Measurements from ENCODE around the gene PARL.

PARL gene, protein sequence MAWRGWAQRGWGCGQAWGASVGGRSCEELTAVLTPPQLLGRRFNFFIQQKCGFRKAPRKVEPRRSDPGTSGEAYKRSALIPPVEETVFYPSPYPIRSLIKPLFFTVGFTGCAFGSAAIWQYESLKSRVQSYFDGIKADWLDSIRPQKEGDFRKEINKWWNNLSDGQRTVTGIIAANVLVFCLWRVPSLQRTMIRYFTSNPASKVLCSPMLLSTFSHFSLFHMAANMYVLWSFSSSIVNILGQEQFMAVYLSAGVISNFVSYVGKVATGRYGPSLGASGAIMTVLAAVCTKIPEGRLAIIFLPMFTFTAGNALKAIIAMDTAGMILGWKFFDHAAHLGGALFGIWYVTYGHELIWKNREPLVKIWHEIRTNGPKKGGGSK

DNA sequence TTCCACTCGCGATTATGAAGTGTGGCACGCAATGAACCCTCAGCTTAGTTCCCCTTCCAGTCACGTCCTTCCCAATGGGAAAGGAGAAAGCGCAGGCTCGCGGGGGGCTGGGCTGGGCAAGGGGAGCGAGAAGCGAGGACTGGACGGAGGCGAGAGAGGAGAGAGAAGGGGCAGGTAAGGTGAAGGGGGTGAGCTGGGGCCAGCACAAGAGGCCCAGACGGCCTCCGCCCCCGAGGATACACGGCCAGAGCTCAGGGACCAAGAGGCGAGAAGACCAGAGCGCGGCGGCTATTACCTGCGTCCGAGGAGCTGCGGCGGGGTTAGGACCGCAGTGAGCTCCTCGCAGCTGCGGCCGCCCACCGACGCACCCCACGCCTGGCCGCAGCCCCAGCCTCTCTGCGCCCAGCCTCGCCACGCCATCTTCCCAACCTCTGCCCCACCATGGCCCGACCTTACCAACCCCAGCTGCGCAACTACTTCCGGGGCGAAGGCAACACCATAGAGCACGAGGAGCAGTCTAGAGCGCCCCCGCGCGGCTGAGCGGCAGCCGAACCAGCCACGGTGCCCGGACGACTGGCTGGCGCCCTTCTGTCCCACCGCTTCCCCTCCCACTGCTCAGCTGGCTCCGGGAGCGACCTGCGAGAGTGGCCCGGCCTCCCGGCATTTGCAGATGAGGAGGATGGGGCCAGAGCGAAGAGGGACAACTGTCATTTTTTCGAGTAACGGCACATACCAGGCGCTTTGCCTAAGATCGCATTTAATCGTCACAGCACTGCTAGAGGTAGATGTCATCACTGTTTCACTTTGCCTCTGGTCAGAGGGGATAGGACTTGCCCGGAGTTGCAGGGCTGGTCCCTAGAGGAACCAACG lies at the start of gene PARL:
PARL (minus strand) TSS at position 454 of the 870 bp plus-strand sequence; CDS start at position 420, 34 bp downstream.
- no peaks in the 10 kb centered on the region for H3K36me3 ChIP-seq (ENCODE audit: control insufficient read depth, insufficient read depth, low read length)
- H3K9ac ChIP-seq = peak within 1 kb of the TSS; percentile 73
- no peaks in the 10 kb centered on the region for H3K27me3 ChIP-seq (ENCODE audit: control insufficient read depth, insufficient read depth, low read length)
- H3K4me2 ChIP-seq (ENCODE audit: low read length) = peak within 1 kb of the TSS; percentile 93
- peak within 1 kb of the TSS; percentile 90 for H3K4me3 ChIP-seq (ENCODE audit: low read depth, low read length)
- TF ChIP-seq, protein P1, sequence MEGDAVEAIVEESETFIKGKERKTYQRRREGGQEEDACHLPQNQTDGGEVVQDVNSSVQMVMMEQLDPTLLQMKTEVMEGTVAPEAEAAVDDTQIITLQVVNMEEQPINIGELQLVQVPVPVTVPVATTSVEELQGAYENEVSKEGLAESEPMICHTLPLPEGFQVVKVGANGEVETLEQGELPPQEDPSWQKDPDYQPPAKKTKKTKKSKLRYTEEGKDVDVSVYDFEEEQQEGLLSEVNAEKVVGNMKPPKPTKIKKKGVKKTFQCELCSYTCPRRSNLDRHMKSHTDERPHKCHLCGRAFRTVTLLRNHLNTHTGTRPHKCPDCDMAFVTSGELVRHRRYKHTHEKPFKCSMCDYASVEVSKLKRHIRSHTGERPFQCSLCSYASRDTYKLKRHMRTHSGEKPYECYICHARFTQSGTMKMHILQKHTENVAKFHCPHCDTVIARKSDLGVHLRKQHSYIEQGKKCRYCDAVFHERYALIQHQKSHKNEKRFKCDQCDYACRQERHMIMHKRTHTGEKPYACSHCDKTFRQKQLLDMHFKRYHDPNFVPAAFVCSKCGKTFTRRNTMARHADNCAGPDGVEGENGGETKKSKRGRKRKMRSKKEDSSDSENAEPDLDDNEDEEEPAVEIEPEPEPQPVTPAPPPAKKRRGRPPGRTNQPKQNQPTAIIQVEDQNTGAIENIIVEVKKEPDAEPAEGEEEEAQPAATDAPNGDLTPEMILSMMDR (IDR thresholded peaks at IDR 0.05) = peak; percentile 97
- H3K4me1 ChIP-seq = peaks cover 5% of the 10 kb centered on the region
- peak within 1 kb of the TSS; percentile 80 for H3K27ac ChIP-seq
- H2AFZ ChIP-seq = peak within 1 kb of the TSS; percentile 89
- peaks cover 50% of the 10 kb centered on the region for H3K79me2 ChIP-seq
- no peaks in the 10 kb centered on the region for H3K9me3 ChIP-seq (ENCODE audit: control insufficient read depth, low read length)

DNA sequence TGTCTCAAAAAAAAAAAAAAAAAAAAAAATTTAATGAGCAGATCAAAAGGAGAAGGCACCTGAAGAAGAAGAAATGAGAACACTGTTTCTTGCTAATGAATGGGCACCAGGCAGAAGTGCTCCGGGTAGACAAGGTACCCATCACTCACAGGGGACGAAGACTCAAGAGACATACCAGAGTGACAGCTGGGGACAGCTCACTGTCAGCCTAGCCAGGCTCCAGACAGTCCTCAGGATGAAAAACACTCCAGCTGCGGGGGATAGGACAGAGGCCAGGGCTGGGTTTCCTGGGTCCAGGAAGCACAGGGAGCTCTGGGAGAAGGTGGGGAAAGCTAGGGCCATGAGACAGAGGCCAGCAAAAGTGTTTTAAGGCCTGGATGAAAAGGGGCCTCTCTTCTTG lies 48.5 kb upstream of the PARL start:
- Histone ChIP-seq H3K27me3 (ENCODE audit: control insufficient read depth, insufficient read depth, low read length) (no peaks in the 10 kb centered on the region), H2AFZ (no peak overlapping the region), H3K79me2 (no peaks in the 10 kb centered on the region), H3K4me2 (ENCODE audit: low read length) (no peak overlapping the region), H3K4me1 (no peaks in the 10 kb centered on the region), H3K9ac (no peak overlapping the region), H3K4me3 (ENCODE audit: low read depth, low read length) (no peak overlapping the region), H3K27ac (no peak overlapping the region), H3K36me3 (ENCODE audit: control insufficient read depth, insufficient read depth, low read length) (no peaks in the 10 kb centered on the region), H3K9me3 (ENCODE audit: control insufficient read depth, low read length) (no peaks in the 10 kb centered on the region)
- TF ChIP-seq, protein P1 (IDR thresholded peaks at IDR 0.05) = no peak

DNA sequence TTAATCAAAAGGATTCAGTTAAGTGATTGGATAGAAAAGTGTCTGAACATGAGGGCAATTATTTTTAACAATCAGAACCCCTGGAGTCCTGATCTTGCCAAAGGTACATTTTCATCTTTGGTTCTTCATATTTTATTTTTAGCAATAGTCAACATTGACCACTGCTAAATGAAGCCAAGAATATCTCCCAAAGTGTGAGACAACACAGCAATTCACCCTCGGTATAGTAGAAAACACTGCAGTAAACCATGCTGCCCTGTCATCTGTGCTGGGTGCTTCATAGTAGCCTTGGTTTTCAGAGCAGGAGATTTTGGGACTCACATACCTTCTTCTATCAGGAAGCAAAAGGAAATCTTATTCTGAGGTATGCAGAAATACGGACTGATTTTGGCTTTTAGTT lies 47.2 kb upstream of the PARL start:
- Histone ChIP-seq H3K27me3 (ENCODE audit: control insufficient read depth, insufficient read depth, low read length) (no peaks in the 10 kb centered on the region), H3K79me2 (no peaks in the 10 kb centered on the region), H3K27ac (no peak overlapping the region), H3K4me2 (ENCODE audit: low read length) (no peak overlapping the region), H3K36me3 (ENCODE audit: control insufficient read depth, insufficient read depth, low read length) (no peaks in the 10 kb centered on the region), H3K9me3 (ENCODE audit: control insufficient read depth, low read length) (no peaks in the 10 kb centered on the region), H3K4me1 (no peaks in the 10 kb centered on the region), H2AFZ (no peak overlapping the region), H3K9ac (no peak overlapping the region), H3K4me3 (ENCODE audit: low read depth, low read length) (no peak overlapping the region)
- TF ChIP-seq, protein P1 (IDR thresholded peaks at IDR 0.05) = no peak

DNA sequence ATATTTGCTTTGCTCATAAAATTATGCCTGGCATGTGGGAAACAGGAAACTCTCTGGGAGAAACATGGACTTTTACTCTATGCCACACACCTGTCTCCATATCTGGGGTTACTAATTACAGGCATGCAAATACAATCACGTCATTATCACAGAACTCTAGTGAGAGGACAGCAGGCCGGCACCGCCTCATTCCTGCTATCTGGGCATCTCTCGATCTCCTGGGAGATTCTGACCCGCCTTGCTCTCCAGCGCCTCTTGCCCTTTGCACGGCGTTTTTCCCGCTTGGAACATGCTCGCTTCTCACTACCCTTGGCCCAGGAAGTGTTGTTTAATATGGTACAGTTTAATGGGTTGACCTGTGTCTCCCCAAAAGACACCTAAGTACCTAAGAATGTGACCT lies 45.4 kb upstream of the PARL start:
- no peak overlapping the region for H3K4me3 ChIP-seq (ENCODE audit: low read depth, low read length)
- TF ChIP-seq, protein P1 (IDR thresholded peaks at IDR 0.05) = no peak
- no peak overlapping the region for H2AFZ ChIP-seq
- no peaks in the 10 kb centered on the region for H3K36me3 ChIP-seq (ENCODE audit: control insufficient read depth, insufficient read depth, low read length)
- H3K4me1 ChIP-seq = no peaks in the 10 kb centered on the region
- H3K27me3 ChIP-seq (ENCODE audit: control insufficient read depth, insufficient read depth, low read length) = no peaks in the 10 kb centered on the region
- no peak overlapping the region for H3K27ac ChIP-seq
- no peaks in the 10 kb centered on the region for H3K79me2 ChIP-seq
- H3K9me3 ChIP-seq (ENCODE audit: control insufficient read depth, low read length) = no peaks in the 10 kb centered on the region
- H3K4me2 ChIP-seq (ENCODE audit: low read length) = no peak overlapping the region
- no peak overlapping the region for H3K9ac ChIP-seq
